ENCODE results near the gene TIGAR.

The TIGAR gene

GRCh38 chr12:4380332-4380731, 59.3 kb downstream of the TIGAR start:
- DNase-seq: no peak

- no peak for DNase-seq
Observed at GRCh38 chr12:4383304-4383865, 62.4 kb downstream of the TIGAR start.

DNA sequence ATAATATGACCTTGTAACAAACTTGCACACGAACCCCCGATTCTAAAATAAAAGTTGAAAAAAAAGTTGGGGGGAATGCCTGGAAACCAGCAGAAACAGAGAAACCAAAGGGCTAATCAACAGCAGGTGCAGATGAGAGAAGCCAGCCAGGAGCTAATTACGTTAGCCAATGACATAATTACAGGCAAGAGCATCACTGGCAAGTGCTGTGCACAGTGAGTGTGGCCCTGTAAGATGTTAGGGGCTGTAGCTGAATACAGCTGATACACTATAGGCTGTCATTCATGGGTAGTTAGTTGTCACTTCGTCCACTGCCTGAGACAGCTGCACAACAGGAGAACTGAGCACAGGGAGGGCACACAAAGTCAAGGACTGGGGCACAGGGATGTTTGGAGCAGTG, 65.8 kb downstream of the TIGAR start:
- DNase-seq: no peak

GRCh38 chr12:4387607-4388006, 66.6 kb downstream of the TIGAR start:
- no peak for DNase-seq

DNA sequence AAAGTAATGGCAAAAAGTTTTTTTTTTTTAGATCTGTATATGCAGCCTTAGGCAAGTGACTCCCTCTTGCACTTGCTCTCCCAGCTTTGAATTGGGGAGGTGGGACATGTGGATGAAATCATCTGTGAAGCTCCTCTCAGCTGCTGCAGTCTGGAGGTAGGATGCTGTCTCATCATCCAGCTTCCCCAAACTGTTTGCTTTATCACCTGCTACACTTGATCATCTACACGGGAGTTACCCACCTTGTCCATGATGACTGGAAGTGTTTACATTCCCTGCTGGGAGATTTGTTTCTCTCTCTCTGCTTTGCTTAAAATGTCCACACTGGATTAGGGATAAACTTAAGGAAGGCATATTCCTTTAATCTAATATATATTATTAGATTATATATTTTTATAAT, 67.0 kb downstream of the TIGAR start:
- DNase-seq: no peak

- no peak for DNase-seq
Observed at GRCh38 chr12:4388662-4389061, 67.6 kb downstream of the TIGAR start.

- no peak for DNase-seq
Observed at GRCh38 chr12:4392223-4392742, 71.3 kb downstream of the TIGAR start.

DNA sequence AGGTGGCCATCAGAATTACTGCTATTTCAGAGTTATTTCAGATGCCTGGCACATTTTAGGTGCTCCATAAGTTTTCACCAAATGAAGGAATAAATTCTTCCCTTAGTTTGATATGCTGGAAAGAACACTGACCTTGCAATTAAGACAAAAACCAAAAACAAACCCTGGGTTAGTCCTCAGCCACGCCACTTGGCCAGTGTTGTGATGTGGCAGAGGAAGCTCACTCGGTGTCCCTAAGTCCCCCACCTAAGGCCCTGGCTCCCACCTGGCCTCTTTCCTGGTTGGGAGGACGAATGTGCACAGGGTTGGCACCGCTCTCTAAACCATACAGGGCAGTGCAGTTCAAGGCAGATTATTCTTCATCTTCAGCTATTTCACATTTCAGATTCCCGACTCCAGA, 72.2 kb downstream of the TIGAR start:
- DNase-seq: no peak

DNA sequence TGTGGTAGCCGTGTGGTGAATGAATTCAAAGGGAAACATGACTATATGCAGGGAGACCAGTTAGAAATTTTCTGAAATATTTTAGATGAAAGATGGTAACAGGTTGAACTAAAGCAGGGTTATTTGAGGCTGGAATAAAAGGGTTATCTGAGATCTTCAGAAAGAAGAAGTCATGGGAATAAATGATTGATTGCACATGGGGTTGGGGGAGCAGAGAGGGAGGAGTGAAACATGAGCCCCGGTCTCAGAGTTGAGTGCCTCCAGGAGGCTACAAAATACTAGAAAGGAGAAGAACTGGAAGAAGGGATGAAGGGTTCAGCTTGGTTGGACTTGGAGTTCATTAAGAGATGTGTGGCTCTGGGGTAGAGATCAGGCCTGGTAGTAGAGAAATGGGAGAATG, 74.8 kb downstream of the TIGAR start:
- no peak for DNase-seq

- no peak for DNase-seq
Observed at GRCh38 chr12:4401117-4401516, 80.1 kb downstream of the TIGAR start.

DNA sequence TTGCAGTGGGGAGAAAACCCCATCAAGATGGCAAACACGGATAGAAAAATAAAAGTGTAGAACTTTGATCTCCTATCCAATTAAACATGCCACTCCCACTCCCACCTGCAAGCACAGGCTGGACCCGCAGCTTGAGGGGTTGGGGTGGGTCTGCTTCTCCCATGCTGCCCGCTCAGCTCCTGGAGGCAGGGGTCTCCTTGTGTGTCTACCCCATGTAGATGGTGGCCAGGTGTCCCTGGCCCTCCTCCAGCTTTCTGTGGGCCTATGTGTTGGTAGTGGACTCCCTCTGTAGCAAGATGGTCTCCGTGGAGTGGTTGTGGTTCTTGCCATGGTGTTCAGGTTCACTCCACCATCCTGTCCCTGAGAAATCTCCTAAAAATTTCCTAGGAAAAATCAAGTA, 82.0 kb downstream of the TIGAR start:
- DNase-seq: no peak

Data from fibroblast of skin of back (primary cell).